HEK293 (cell line): ENCODE data around the gene MLIP.

Experiments
- GFI1B ChIP-seq: fragments of 450-650 bp; formaldehyde crosslinking; IDR thresholded peaks from 2 replicates; pipeline ENCODE4 v1.5.1; 2016; ENCODE audit warnings: missing biosample characterization, missing genetic modification characterization
- GLIS2 ChIP-seq: fragments of 450-650 bp; formaldehyde crosslinking; IDR thresholded peaks from 2 replicates; pipeline ENCODE4 v1.5.1; 2016; ENCODE audit warnings: missing biosample characterization, missing genetic modification characterization
- ZBTB10 ChIP-seq: fragments of 450-650 bp; formaldehyde crosslinking; IDR thresholded peaks from 2 replicates; pipeline ENCODE4 v1.5.1; 2016; ENCODE audit warnings: missing biosample characterization, missing genetic modification characterization
- ZNF121 ChIP-seq: fragments of 450-650 bp; formaldehyde crosslinking; IDR thresholded peaks from 2 replicates; pipeline ENCODE4 v1.5.1; 2016; ENCODE audit warnings: missing biosample characterization, missing genetic modification characterization
- ZNF169 ChIP-seq: fragments of 450-650 bp; formaldehyde crosslinking; IDR thresholded peaks from 2 replicates; pipeline ENCODE4 v1.5.1; 2016; ENCODE audit warnings: missing biosample characterization, missing genetic modification characterization
- ZNF423 ChIP-seq: fragments of 450-650 bp; formaldehyde crosslinking; IDR thresholded peaks from 2 replicates; pipeline ENCODE4 v1.5.1; 2016; ENCODE audit warnings: missing biosample characterization, missing genetic modification characterization
- ZNF561 ChIP-seq: fragments of 450-650 bp; IDR thresholded peaks from 2 replicates; pipeline ENCODE4 v1.5.1; 2018; ENCODE audit warnings: missing biosample characterization, missing genetic modification characterization, borderline replicate concordance
- ZNF629 ChIP-seq: fragments of 450-650 bp; formaldehyde crosslinking; IDR thresholded peaks from 2 replicates; pipeline ENCODE4 v1.5.1; 2017; ENCODE audit warnings: missing biosample characterization, missing genetic modification characterization
- ZNF639 ChIP-seq: fragments of 450-650 bp; formaldehyde crosslinking; IDR thresholded peaks from 2 replicates; pipeline ENCODE4 v1.5.1; 2016; ENCODE audit warnings: missing biosample characterization, missing genetic modification characterization
- ZNF670 ChIP-seq: fragments of 450-650 bp; formaldehyde crosslinking; IDR thresholded peaks from 2 replicates; pipeline ENCODE4 v1.5.1; 2016; ENCODE audit warnings: missing biosample characterization, missing genetic modification characterization, low read depth
- ZNF768 ChIP-seq: fragments of 450-650 bp; formaldehyde crosslinking; IDR thresholded peaks from 2 replicates; pipeline ENCODE4 v1.5.1; 2018; ENCODE audit warnings: missing biosample characterization, mild to moderate bottlenecking, missing genetic modification characterization
- TF ChIP-seq, protein P1 (sequence below): fragments of 450-650 bp; formaldehyde crosslinking; IDR thresholded peaks from 2 replicates; pipeline ENCODE4 v1.5.1; 2016; ENCODE audit warnings: missing biosample characterization, missing genetic modification characterization

GRCh38 chr6:54238396-54238795, 127.2 kb downstream of the MLIP start:
- TF ChIP-seq GLIS2 (tag by site-specific recombination) (no peak), GFI1B (tag by site-specific recombination) (no peak), ZNF670 (tag by site-specific recombination) (no peak), ZNF121 (tag by site-specific recombination) (no peak), ZNF423 (tag by site-specific recombination) (no peak), ZNF561 (tag by site-specific recombination) (no peak), ZNF169 (no peak), ZBTB10 (tag by site-specific recombination) (no peak), ZNF639 (no peak), ZNF768 (no peak), ZNF629 (tag by site-specific recombination) (no peak)
- TF ChIP-seq, protein P1, sequence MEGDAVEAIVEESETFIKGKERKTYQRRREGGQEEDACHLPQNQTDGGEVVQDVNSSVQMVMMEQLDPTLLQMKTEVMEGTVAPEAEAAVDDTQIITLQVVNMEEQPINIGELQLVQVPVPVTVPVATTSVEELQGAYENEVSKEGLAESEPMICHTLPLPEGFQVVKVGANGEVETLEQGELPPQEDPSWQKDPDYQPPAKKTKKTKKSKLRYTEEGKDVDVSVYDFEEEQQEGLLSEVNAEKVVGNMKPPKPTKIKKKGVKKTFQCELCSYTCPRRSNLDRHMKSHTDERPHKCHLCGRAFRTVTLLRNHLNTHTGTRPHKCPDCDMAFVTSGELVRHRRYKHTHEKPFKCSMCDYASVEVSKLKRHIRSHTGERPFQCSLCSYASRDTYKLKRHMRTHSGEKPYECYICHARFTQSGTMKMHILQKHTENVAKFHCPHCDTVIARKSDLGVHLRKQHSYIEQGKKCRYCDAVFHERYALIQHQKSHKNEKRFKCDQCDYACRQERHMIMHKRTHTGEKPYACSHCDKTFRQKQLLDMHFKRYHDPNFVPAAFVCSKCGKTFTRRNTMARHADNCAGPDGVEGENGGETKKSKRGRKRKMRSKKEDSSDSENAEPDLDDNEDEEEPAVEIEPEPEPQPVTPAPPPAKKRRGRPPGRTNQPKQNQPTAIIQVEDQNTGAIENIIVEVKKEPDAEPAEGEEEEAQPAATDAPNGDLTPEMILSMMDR (tag by site-specific recombination): no peak
